Measurements from ENCODE around the gene DLGAP3. TPM values are rescaled to one million over a fixed set of nuclear protein-coding genes. Genes with fewer than 3 reads are reported as not detected.

The DLGAP3 gene
- polyA plus RNA-seq, 2 donors, result 0.10 to 0.11 TPM

DNA sequence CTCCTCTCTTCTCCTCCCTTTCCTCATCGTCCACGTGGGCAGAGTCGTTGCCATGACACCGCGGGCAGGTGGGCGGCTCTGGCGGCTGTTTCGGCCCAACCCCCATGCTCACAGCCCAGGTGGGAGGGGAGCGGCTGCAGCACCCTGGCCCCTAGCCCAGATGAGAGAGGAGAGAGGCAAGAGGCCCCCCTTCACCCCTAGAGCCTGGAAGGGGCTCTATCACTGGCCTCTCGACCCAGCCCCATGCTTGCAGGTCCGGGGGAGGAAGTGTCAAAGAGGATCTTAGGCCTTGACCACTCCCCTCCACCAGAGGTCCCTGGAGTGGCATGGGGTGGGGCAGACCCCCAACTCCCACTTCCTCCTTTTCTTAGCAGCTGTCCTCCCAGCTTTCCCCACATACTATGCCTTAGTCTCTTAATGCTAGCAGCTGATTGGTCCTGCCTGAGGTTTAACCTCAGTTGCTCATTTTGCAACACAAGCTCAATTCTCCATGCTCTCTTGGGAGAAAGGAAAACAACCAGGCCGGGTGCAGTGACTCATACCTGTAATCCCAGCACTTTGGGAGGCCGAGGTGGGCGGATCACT lies 10.4 kb downstream of the DLGAP3 start:
- Histone ChIP-seq H3K36me3 (ENCODE audit: control insufficient read depth in 2 of 2, insufficient read depth in 2 of 2, low read length in 1 of 2) (no peaks in the 10 kb centered on the region), H3K4me3 (ENCODE audit: low read depth in 1 of 2, low read length in 2 of 2) (no peak overlapping the region), H3K4me1 (ENCODE audit: control insufficient read depth in 2 of 2, insufficient read depth in 2 of 2, low read length in 1 of 2) (peaks cover 0 to 2% of the 10 kb centered on the region in 2 donors), H3K27me3 (ENCODE audit: control insufficient read depth in 1 of 2, insufficient read depth in 2 of 2, low read length in 2 of 2) (peaks cover 0 to 4% of the 10 kb centered on the region in 2 donors), H3K27ac (ENCODE audit: low read depth in 2 of 2, low read length in 1 of 2) (no peak overlapping the region), H3K9me3 (ENCODE audit: control insufficient read depth in 2 of 2, insufficient read depth in 1 of 2, low read depth in 1 of 2, low read length in 1 of 2) (no peaks in the 10 kb centered on the region)
- 9 to 15% methylated on average over 14 of the region's 14 CpGs for WGBS, 2 donors

DNA sequence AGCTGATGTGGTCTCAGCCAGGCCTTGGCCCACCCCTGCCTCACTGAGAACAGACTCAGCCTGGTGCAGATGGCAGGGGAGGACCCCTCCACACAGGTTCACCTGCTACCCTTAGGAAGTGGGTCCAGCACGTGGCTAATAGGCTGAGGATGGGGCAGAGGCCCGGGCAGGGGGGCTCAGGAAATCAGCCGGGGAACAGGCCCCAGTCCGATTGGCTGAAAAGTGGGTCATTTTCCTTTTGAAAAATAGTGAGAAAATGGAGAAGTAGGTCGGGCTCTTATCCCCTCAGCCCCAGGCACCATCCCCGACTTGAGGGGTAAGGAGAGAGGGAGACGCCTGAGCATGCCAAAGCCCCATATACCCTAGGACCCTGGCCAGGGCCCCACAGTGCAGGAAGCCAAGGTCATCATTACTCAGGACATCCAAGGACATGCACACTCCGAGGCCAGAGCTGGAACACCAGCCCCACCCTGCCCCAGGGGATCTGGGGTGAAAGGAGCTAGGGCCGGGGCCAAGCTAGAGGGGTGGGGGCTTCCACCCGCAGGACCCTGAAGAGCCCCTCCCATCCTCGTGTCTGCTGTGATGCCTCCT lies 11.0 kb downstream of the DLGAP3 start:
- Histone ChIP-seq H3K4me3 (ENCODE audit: low read depth in 1 of 2, low read length in 2 of 2) (no peak overlapping the region), H3K4me1 (ENCODE audit: control insufficient read depth in 2 of 2, insufficient read depth in 2 of 2, low read length in 1 of 2) (peaks cover 0 to 2% of the 10 kb centered on the region in 2 donors), H3K27me3 (ENCODE audit: control insufficient read depth in 1 of 2, insufficient read depth in 2 of 2, low read length in 2 of 2) (peaks cover 0 to 4% of the 10 kb centered on the region in 2 donors), H3K27ac (ENCODE audit: low read depth in 2 of 2, low read length in 1 of 2) (no peak overlapping the region), H3K36me3 (ENCODE audit: control insufficient read depth in 2 of 2, insufficient read depth in 2 of 2, low read length in 1 of 2) (peaks cover 0 to 2% of the 10 kb centered on the region in 2 donors), H3K9me3 (ENCODE audit: control insufficient read depth in 2 of 2, insufficient read depth in 1 of 2, low read depth in 1 of 2, low read length in 1 of 2) (no peaks in the 10 kb centered on the region)
- WGBS, 2 donors, result 23 to 30% methylated on average over 11 of the region's 11 CpGs

DNA sequence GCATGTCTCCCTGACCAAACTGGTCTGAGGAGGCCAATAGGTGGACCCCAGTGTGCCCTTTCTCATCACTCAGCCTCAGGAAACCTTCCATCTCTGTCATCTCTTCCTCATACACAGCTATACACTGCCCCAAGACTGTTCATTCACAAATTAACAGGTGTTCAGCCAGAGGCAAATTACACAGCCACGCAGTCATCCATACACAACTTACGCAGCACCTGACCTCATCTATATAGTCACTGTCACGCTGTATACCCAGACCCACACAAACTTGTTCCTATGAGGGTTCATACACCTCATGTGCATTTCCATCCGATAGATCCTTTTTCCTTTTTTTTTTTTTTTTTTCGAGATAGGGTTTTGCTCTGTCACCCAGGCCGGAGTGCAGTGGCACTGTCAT lies 12.4 kb downstream of the DLGAP3 start:
- Histone ChIP-seq H3K4me3 (ENCODE audit: low read depth in 1 of 2, low read length in 2 of 2) (no peak overlapping the region), H3K4me1 (ENCODE audit: control insufficient read depth in 2 of 2, insufficient read depth in 2 of 2, low read length in 1 of 2) (peaks cover 0 to 2% of the 10 kb centered on the region in 2 donors)
- WGBS, 2 donors, result 85 to 87% methylated on average over 6 of the region's 6 CpGs

DNA sequence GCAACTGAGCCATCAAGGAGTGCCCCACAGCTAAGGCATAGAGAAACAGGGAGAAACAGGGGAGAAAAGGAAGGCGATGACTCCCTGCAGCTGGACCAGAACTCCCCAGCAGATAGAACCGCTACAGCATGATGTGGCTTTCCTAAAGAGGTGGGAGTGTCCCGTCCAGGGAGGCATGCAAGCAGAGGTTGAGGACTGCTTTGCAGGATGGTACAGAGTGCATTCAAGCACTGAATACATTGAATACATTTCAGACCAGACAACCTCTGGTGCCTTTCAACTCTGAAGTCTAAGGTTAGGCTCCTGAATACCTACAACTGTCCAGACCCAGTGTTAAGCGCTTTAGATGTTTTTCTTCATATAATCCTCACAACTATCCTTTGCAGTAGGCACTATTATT lies 13.3 kb downstream of the DLGAP3 start:
- Histone ChIP-seq H3K36me3 (ENCODE audit: control insufficient read depth in 2 of 2, insufficient read depth in 2 of 2, low read length in 1 of 2) (peaks cover 0 to 2% of the 10 kb centered on the region in 2 donors), H3K4me3 (ENCODE audit: low read depth in 1 of 2, low read length in 2 of 2) (no peak overlapping the region), H3K4me1 (ENCODE audit: control insufficient read depth in 2 of 2, insufficient read depth in 2 of 2, low read length in 1 of 2) (peaks cover 0 to 2% of the 10 kb centered on the region in 2 donors), H3K9me3 (ENCODE audit: control insufficient read depth in 2 of 2, insufficient read depth in 1 of 2, low read depth in 1 of 2, low read length in 1 of 2) (no peaks in the 10 kb centered on the region), H3K27me3 (ENCODE audit: control insufficient read depth in 1 of 2, insufficient read depth in 2 of 2, low read length in 2 of 2) (peaks cover 0 to 4% of the 10 kb centered on the region in 2 donors), H3K27ac (ENCODE audit: low read depth in 2 of 2, low read length in 1 of 2) (no peak overlapping the region)
- 84 to 91% methylated on average over 4 of the region's 4 CpGs for WGBS, 2 donors

More for the DNA sequence above, 12.4 kb downstream of the DLGAP3 start:
- Histone ChIP-seq H3K27ac (ENCODE audit: low read depth in 2 of 2, low read length in 1 of 2) (no peak overlapping the region), H3K36me3 (ENCODE audit: control insufficient read depth in 2 of 2, insufficient read depth in 2 of 2, low read length in 1 of 2) (peaks cover 0 to 2% of the 10 kb centered on the region in 2 donors), H3K27me3 (ENCODE audit: control insufficient read depth in 1 of 2, insufficient read depth in 2 of 2, low read length in 2 of 2) (peaks cover 0 to 4% of the 10 kb centered on the region in 2 donors), H3K9me3 (ENCODE audit: control insufficient read depth in 2 of 2, insufficient read depth in 1 of 2, low read depth in 1 of 2, low read length in 1 of 2) (no peaks in the 10 kb centered on the region)

DNA sequence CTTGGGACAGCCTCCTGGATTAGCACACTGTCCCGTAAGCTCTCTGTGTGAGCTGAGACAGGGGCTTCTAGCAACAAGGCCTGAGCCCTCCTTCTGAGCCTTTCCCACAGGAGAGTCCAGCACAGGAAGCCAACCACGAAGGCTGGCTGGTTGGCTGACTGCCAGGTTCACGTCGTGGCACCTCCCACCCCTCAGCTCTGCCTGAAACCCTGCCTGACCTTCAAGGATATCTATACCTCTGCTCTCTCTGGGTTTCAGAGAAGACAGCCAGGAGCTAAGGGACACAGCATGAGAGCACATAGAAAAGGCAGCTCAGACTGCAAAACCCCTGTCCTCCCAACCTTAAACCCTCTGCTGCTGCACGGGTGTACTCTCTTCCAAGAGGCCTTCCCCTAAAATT lies 13.9 kb downstream of the DLGAP3 start:
- 34 to 39% methylated on average over 5 of the region's 5 CpGs for WGBS, 2 donors
- Histone ChIP-seq H3K4me3 (ENCODE audit: low read depth in 1 of 2, low read length in 2 of 2) (no peak overlapping the region), H3K36me3 (ENCODE audit: control insufficient read depth in 2 of 2, insufficient read depth in 2 of 2, low read length in 1 of 2) (peaks cover 0 to 2% of the 10 kb centered on the region in 2 donors), H3K4me1 (ENCODE audit: control insufficient read depth in 2 of 2, insufficient read depth in 2 of 2, low read length in 1 of 2) (peaks cover 0 to 2% of the 10 kb centered on the region in 2 donors), H3K27ac (ENCODE audit: low read depth in 2 of 2, low read length in 1 of 2) (no peak overlapping the region), H3K27me3 (ENCODE audit: control insufficient read depth in 1 of 2, insufficient read depth in 2 of 2, low read length in 2 of 2) (peaks cover 0 to 4% of the 10 kb centered on the region in 2 donors), H3K9me3 (ENCODE audit: control insufficient read depth in 2 of 2, insufficient read depth in 1 of 2, low read depth in 1 of 2, low read length in 1 of 2) (no peaks in the 10 kb centered on the region)

DNA sequence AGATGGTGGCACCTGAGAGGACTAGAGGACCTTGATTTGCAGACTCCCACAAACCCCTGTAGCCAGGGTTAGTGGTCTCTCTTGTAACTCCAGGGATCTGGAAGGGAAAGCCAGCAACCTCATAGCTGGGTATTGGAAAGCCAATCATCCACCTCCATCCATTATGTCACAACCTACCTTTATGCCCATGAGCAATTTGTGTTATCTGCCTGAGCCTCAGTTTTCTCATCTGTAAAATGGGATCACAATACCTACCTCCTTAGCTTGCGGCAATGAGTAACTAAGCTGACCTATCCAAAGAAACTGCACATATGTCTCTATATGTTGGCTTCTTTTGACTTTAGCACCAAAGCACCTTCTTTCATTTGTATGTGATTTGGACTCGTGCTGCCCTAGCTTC lies 14.5 kb downstream of the DLGAP3 start:
- 86% methylated on average over 2 of the region's 2 CpGs for WGBS, 2 donors
- H3K27me3 ChIP-seq (ENCODE audit: control insufficient read depth in 1 of 2, insufficient read depth in 2 of 2, low read length in 2 of 2), result no peaks in the 10 kb centered on the region
- no peak overlapping the region for H3K27ac ChIP-seq (ENCODE audit: low read depth in 2 of 2, low read length in 1 of 2)
- H3K36me3 ChIP-seq (ENCODE audit: control insufficient read depth in 2 of 2, insufficient read depth in 2 of 2, low read length in 1 of 2), result peaks cover 0 to 2% of the 10 kb centered on the region in 2 donors
- H3K9me3 ChIP-seq (ENCODE audit: control insufficient read depth in 2 of 2, insufficient read depth in 1 of 2, low read depth in 1 of 2, low read length in 1 of 2), result no peaks in the 10 kb centered on the region
- peaks cover 0 to 2% of the 10 kb centered on the region in 2 donors for H3K4me1 ChIP-seq (ENCODE audit: control insufficient read depth in 2 of 2, insufficient read depth in 2 of 2, low read length in 1 of 2)
- H3K4me3 ChIP-seq (ENCODE audit: low read depth in 1 of 2, low read length in 2 of 2), result no peak overlapping the region

DNA sequence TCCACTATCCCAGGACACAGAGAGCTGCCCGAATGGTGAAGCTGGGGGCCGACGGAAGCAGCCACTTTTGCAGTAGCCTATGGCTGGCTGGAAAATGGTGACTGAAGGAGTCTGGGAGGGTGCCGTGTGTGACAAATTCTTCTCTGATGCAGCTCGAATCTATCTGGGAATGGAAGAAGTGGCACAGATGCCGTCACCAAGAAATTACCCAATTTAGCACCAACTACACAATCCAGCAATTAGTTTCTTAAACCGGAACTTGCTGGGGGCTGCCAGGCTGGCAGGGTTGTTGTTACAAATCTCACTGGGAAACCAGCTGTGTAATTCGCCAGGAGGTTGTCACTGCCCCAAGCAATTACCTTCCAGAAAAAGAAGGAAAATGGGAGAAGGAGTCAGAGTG lies 18.0 kb downstream of the DLGAP3 start:
- no peak overlapping the region for H3K27ac ChIP-seq (ENCODE audit: low read depth in 2 of 2, low read length in 1 of 2)
- H3K27me3 ChIP-seq (ENCODE audit: control insufficient read depth in 1 of 2, insufficient read depth in 2 of 2, low read length in 2 of 2), result no peaks in the 10 kb centered on the region
- peaks cover 0 to 2% of the 10 kb centered on the region in 2 donors for H3K36me3 ChIP-seq (ENCODE audit: control insufficient read depth in 2 of 2, insufficient read depth in 2 of 2, low read length in 1 of 2)
- WGBS, 2 donors, result 80 to 87% methylated on average over 8 of the region's 8 CpGs
- H3K9me3 ChIP-seq (ENCODE audit: control insufficient read depth in 2 of 2, insufficient read depth in 1 of 2, low read depth in 1 of 2, low read length in 1 of 2), result no peaks in the 10 kb centered on the region
- no peak overlapping the region for H3K4me3 ChIP-seq (ENCODE audit: low read depth in 1 of 2, low read length in 2 of 2)
- H3K4me1 ChIP-seq (ENCODE audit: control insufficient read depth in 2 of 2, insufficient read depth in 2 of 2, low read length in 1 of 2), result no peaks in the 10 kb centered on the region

DNA sequence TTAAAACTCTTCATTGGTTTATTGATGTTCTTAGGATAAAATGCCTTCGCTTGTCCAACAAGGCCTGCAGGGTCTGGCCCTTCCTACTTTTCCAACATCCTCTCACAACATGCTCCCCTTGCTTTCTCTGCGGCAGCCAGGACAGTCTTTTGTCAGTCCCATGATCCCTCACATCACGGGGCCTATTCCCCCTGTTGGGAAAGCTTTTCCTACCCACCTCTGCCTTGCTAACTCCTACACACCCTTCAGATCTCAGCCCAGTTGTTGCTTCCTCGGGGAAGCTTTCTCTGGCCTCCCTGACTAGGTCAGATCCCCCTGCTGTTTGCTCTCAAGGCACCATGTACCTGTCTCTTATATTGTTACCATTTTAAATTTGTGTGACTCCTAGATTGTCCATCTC lies 19.0 kb downstream of the DLGAP3 start:
- H3K9me3 ChIP-seq (ENCODE audit: control insufficient read depth in 2 of 2, insufficient read depth in 1 of 2, low read depth in 1 of 2, low read length in 1 of 2), result no peaks in the 10 kb centered on the region
- 63 to 69% methylated on average over 4 of the region's 4 CpGs for WGBS, 2 donors
- H3K27ac ChIP-seq (ENCODE audit: low read depth in 2 of 2, low read length in 1 of 2), result no peak overlapping the region
- H3K27me3 ChIP-seq (ENCODE audit: control insufficient read depth in 1 of 2, insufficient read depth in 2 of 2, low read length in 2 of 2), result no peaks in the 10 kb centered on the region
- H3K4me3 ChIP-seq (ENCODE audit: low read depth in 1 of 2, low read length in 2 of 2), result no peak overlapping the region
- peaks cover 0 to 2% of the 10 kb centered on the region in 2 donors for H3K36me3 ChIP-seq (ENCODE audit: control insufficient read depth in 2 of 2, insufficient read depth in 2 of 2, low read length in 1 of 2)
- H3K4me1 ChIP-seq (ENCODE audit: control insufficient read depth in 2 of 2, insufficient read depth in 2 of 2, low read length in 1 of 2), result no peaks in the 10 kb centered on the region

DNA sequence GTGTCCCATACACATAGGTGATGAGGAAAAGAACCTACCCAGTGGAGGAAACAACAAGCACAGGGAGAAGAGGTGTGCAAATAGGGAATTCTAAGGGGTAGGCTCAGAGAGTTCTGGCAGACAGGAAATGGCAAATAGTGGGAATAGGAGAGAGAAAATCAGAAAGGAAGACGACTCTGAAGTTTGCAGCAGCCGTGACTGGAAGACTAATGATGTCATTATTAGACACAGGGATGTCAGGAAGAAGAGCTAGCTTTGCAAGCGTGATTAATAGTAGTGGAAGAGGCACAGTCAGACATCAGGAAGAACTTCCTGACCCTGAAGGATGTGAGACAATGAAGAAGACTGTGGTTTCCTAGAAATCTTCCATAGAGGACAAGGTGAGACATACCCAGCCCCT lies 21.1 kb downstream of the DLGAP3 start:
- Histone ChIP-seq H3K4me1 (ENCODE audit: control insufficient read depth in 2 of 2, insufficient read depth in 2 of 2, low read length in 1 of 2) (no peaks in the 10 kb centered on the region), H3K27ac (ENCODE audit: low read depth in 2 of 2, low read length in 1 of 2) (no peak overlapping the region), H3K27me3 (ENCODE audit: control insufficient read depth in 1 of 2, insufficient read depth in 2 of 2, low read length in 2 of 2) (no peaks in the 10 kb centered on the region), H3K9me3 (ENCODE audit: control insufficient read depth in 2 of 2, insufficient read depth in 1 of 2, low read depth in 1 of 2, low read length in 1 of 2) (no peaks in the 10 kb centered on the region), H3K36me3 (ENCODE audit: control insufficient read depth in 2 of 2, insufficient read depth in 2 of 2, low read length in 1 of 2) (no peaks in the 10 kb centered on the region), H3K4me3 (ENCODE audit: low read depth in 1 of 2, low read length in 2 of 2) (no peak overlapping the region)
- 57 to 61% methylated on average over 3 of the region's 3 CpGs for WGBS, 2 donors

Data from esophagus (tissue), 2 donors.